NOMO-1 (cell line): Measurements from ENCODE around the gene ATF5.

Source experiments
- DNase-seq, 2 experiments: peaks; one replicate each; lab custom pipeline; 2025; ENCODE audit not compliant: unreplicated experiment in 2 of 2; lab: John Stamatoyannopoulos, UW

Gene ATF5

GRCh38 chr19:49929121-49929610, at the start of gene ATF5, which contains the start of gene NUP62:
TSS of gene ATF5 (plus strand) at chr19:49929205. CDS start at chr19:49930851, 1,646 bp downstream.
TSS of gene NUP62 (minus strand) at chr19:49929504. CDS start at chr19:49909807, 19,697 bp downstream.
- DNase-seq: peak; percentile 85 to 94

- peak; percentile 24 to 32 for DNase-seq
These were observed 49.6 kb upstream of the ATF5 start for GRCh38 chr19:49879243-49879963.

GRCh38 chr19:49880162-49880869, 48.7 kb upstream of the ATF5 start:
- DNase-seq: no peak

- DNase-seq: no peak
These were observed 47.8 kb upstream of the ATF5 start for GRCh38 chr19:49881186-49881585.

DNA sequence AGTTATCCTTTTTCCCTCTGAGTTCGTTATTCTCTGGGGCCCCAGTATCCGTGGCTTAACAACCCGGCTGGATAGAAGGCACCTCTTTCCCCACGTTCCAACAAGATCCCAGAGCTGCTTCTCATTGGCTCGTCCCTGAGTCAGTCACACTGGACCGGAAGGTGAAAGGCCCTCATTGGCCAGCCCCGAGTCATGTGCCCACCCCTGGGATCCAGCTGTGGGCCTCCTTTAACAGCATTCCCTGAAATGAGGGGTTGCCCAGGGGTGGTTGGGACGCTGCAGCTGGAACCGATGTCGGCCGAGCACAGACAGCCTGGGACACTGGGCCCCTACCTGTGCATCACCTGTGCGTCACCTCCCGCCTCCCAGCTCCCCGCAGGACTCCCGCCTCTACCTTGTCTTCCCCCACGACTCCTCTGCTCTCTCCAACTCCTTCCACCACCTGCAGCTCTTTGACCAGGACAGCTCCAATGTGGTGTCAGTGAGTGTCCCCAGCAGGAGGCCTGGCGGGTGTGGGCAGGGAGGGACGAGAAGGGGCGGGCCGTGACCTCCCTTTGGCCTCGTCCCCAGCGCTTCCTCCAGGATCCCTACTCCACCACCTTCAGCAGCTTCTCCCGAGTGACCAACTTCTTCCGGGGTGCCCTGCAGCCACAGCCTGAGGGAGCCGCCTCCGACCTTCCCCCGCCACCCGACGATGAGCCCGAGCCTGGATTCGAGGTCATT, 47.2 kb upstream of the ATF5 start:
- DNase-seq: no peak

GRCh38 chr19:49882643-49883042, 46.4 kb upstream of the ATF5 start:
- no peak for DNase-seq

DNA sequence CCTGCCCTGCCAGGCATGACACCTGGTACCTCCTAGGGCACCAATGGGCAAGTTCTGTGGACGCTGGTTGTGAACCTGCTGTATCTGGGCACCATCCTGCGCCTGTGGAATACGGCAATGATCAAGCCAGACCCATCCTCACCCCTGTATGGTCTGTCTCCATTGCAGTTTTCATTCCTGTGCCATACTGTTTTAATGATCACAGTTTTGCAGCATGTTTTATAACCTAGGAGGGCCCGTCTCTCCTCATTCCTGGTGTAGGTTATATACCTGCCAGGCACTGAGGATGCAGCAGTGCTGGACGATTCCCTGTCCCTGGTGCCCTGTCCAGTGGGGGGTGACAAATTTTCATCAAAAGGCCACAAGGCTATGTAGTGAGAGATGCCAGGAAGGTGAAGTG, 45.9 kb upstream of the ATF5 start:
- DNase-seq: no peak

GRCh38 chr19:49884109-49884508, 44.9 kb upstream of the ATF5 start:
- no peak for DNase-seq

DNA sequence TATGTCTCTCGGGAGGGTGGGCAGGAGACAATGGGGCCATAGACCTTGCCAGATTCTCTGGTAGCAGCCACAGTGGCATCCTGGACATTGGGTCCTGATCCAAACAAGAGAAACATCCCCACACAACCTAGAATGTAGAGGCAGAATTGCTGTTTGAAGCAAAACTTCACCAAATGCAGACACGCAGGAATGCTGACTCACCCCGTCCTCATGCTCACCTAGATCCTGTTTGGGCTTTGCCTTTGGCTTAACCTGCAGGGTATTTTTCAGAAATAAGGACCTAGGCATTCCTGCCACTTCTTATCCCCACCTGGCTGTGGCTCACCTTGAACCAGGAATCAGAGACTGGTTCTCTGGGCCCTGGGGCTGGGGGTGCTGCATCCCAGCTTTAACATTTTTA, 44.2 kb upstream of the ATF5 start:
- DNase-seq: no peak

- no peak for DNase-seq
These were observed 41.9 kb upstream of the ATF5 start for GRCh38 chr19:49887037-49887664.

DNA sequence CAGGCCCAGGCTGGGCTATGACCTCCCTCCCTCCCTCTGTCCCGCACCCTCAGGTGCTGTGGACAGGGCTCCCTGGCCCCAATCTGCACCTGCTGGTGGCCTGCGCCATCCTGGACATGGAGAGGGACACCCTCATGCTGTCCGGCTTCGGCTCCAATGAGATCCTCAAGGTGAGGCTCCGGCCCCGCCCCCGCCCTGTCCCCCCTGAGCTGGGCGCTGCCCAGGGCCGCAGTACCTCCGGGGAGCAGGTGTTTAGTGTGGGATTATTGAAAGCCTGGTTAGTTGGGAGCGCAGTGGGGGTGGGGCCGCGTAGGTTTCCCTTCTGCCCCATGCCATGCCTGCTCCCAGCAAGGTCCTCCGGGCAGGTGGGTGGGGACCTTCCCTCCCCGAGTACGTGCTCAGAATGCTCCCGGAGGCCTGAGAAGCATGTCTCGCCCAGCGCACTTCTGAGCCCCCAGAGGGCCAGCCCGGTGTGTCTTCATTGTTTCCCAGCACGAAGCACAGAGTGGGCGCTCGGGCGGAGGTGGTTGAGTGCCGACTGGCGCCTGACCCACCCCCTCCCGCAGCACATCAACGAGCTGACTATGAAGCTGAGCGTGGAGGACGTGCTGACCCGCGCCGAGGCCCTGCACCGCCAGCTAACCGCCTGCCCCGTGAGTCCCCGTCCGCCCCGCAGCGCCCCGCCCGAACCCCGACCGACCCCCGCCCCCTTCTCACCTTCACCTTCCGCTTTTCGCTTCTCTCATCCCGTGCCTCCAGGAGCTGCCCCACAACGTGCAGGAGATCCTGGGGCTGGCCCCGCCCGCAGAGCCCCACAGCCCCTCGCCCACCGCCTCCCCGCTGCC, 41.1 kb upstream of the ATF5 start:
- DNase-seq: no peak

- DNase-seq: no peak
These were observed 40.5 kb upstream of the ATF5 start for GRCh38 chr19:49888510-49888824.

DNA sequence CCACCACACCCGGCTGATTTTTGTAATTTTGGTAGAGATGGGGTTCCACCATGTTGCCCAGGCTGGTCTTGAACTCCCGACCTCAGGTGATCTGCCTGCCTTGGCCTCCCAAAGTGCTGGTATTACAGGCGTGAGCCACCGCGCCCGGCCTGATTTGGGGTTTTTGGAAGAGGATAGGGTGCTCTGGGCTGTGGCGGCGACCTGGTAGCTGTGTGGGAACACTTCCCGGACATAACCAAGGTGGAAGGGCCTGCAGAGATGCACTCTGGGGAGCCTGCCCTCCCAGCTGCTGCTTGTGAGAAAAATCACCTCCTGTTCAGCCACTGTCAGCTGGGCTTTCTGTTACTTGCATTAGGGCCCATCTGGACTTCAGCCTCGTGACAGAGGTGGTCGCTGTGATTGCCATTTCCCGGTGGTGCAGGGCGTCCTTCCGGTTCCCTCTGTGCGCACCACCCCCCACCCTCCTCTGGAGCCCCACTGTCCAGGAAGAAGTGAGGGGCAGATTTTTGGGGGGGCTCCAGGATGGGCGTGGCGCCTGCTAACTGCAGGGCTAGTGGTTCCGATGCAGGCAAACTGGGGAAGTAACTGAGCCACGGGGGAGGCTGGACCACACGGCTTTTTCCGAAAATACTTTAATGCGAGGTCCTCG, 39.8 kb upstream of the ATF5 start:
- no peak for DNase-seq

DNA sequence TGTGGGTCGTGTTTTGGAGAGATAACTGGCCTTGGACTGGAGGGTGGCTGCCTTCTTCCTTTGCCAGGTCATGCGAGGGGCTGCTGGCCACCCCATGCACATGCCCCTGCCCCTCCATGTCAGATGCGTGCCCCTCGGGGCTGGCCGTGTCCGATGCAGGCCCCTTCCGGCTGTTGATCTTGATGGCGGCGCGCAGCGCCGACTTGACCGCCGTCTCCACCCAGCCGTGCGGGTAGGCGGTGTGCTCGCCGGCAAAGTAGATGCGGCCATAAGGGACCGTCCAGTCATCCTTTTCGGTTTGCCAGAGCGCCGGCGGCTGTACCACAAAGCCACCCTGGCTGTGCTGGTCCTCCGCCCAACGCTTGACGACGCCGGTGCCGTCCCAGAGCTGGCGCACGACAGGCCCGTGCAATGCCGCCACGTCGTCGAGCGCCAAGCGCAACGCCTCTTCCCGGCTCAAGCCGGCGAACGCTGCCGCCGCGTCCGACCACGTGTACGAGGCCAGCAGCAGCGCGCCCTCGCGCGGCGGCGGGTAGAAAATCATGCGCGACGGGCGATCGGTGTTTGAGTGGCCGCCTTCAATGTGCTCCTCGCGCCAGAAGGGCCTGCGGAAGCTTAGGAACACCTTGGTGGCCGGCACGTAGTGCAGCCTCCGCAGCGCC, 39.2 kb upstream of the ATF5 start:
- no peak for DNase-seq

DNA sequence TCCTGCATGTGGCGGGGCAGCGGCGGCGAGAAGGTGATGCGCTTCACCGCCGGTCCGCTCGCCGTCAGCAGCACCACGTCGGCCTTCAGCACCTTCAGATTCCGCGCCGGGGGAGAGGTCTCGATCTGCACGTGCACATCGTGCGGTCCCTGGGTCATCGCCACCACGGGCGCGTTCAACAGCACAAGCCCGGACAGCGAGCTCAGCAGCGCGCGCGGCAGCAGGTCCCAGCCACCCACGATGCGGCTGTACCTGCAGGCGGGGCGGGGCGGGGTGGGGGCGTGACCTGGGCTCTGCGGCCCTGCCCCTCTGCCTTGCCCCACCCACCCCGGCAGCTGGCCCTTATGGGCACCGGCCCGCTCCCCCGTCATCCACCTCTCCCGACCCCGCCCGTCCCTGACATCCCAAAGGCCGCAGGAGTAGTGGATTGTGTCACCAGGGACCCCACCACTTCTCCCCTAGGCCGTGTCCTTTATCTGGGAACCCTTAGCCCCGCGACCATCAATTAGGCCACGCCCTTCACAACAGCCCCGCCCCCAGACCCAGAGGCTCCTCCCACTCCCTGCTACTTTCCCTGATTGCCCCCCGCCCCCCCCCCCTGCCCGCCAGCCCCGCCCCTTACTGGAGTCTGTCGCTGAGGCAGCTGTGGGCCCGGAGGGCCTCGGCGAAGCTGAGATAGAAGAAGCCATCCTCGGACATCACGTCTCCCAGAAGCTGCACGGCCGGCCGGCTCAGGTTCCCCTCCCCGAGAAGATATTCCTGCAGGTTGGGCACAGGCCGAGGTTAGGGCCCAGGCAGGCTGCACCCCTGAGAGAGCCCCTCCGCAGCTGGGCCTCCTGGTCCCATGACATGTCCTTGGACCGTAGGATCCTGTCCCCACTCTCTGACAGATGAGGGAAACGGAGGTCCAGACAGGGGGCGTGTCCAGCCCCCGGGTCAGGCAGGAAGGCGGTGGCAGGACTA, 38.4 kb upstream of the ATF5 start:
- no peak for DNase-seq

GRCh38 chr19:49891393-49891792, 37.6 kb upstream of the ATF5 start:
- DNase-seq: no peak

DNA sequence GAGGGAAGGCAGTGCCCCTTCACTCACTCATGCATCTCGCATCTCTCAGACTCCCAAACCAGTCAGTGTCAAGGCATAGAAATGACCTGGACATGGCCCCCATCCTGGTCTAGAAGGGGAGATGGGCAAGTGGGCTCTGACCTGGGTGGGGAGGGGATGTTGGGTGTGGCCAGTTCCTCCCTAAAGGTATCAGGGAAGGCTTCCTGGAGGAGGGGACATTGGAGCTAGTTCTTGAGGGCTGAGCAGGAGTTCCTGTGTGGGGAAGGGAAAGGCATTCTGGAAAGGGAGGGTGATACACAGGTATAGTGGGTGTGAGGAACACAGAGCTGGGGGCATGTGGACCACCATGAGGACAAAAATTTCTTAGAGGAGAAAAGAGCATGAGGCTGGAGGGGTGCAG, 36.3 kb upstream of the ATF5 start:
- DNase-seq: no peak

DNA sequence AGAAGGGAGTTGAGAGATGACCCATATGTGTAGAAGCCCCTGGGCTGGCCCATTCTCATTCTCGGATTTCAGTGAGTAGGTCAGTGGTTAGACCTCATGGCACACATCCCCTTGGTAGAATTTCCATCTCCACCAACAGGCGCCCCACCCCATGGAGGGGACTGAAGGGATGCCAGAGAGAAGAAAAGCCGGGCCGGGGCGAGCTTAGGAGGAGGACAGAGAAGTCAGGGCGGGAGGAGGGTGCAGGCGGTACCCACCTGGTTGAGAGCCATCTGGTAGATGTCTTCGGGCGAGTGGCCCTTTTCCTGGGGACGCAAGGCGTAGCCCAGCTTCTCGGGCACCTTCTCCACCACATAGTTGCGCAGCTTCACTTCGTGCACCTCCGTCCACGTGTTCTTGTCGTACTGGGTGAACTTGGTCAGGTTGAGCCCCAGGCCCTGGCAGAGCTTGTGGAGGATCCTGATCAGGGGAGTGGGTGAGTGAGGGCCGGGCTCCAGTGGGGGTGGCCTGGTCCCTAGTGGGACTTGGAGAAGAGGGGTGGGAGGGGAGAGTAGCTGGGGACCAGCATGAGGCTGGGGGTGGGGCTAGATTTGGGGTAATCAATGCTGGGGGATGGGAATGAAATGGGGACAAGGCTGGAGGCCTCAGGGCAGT, 34.9 kb upstream of the ATF5 start:
- DNase-seq: no peak
